RWPE1 (cell line): ENCODE measurements around the gene ELOF1.

Experiments
- CTCF ChIA-PET: fragments of 350-600 bp; sonication (Branson Sonifier 250); formaldehyde crosslinking; extraction: SDS; loops from one replicate; lab custom pipeline; 2021; lab: Yijun Ruan, JAX
- POLR2A ChIA-PET: fragments of 400-600 bp; formaldehyde crosslinking; extraction: SDS; loops from one replicate; lab custom pipeline; 2020; ENCODE audit warnings: antibody characterized with exemption; ENCODE audit not compliant: low non-redundant PET; lab: Yijun Ruan, JAX
- DNase-seq: peaks from one replicate; pipeline ENCODE4 v3.0.0; 2012; ENCODE audit warnings: low spot score
- H3K27ac ChIP-seq: fragments of 450-650 bp; 2 replicates; pipeline ENCODE4 v1.5.1; 2017
- CTCF ChIP-seq: fragments of 450-650 bp; conservative IDR thresholded peaks from 2 replicates; pipeline ENCODE4 v1.5.1; 2017; ENCODE audit warnings: low read depth, mild to moderate bottlenecking

The ELOF1 gene

GRCh38 chr19:11535792-11536595 lies 23.0 kb downstream of the ELOF1 start:
- peak overlapping the region; percentile 45 for H3K27ac ChIP-seq
- CTCF ChIA-PET: interaction anchor here (0.6 to 1.4 kb wide), 11 partner anchors 22 to 1052 kb away, joined by 3 to 6 read pairs (median 3); partner anchors contain the start of gene ELOF1
- peak; percentile 94 for DNase-seq
- peak; percentile 77 for TF ChIP-seq CTCF
- POLR2A ChIA-PET: no interaction called here

- CTCF ChIA-PET: no interaction called here
- no peak for TF ChIP-seq CTCF
- DNase-seq: no peak
- H3K27ac ChIP-seq: peak overlapping the region; percentile 45; the same call in 1 of the 2 replicates
- POLR2A ChIA-PET: no interaction called here
These were observed 24.1 kb downstream of the ELOF1 start for GRCh38 chr19:11534948-11535347.

GRCh38 chr19:11534538-11534937 lies 24.5 kb downstream of the ELOF1 start:
- TF ChIP-seq CTCF: no peak
- ChIA-PET POLR2A (no interaction called here), CTCF (no interaction called here)
- no peak overlapping the region for H3K27ac ChIP-seq
- no peak for DNase-seq

GRCh38 chr19:11530432-11530831 lies 28.6 kb downstream of the ELOF1 start:
- CTCF ChIA-PET: no interaction called here
- peak overlapping the region; percentile 93 for H3K27ac ChIP-seq
- peak; percentile 84 for DNase-seq
- TF ChIP-seq CTCF: peak; percentile 33; the same call in 1 of the 2 replicates
- POLR2A ChIA-PET: interaction anchor here (0.6 kb wide), 1 partner anchor 137 kb away, joined by 3 read pairs; no protein-coding TSS in a partner anchor

- CTCF ChIA-PET: interaction anchor here (0.6 to 0.7 kb wide), 2 partner anchors 142 to 146 kb away, joined by 3 read pairs; no protein-coding TSS in a partner anchor
These were observed 30.3 kb downstream of the ELOF1 start, which contains the start of gene ECSIT for GRCh38 chr19:11528551-11529341. ECSIT (minus strand) TSS chr19:11529134; CDS start chr19:11519170, 9,964 bp downstream.

More at GRCh38 chr19:11528551-11529341, 30.3 kb downstream of the ELOF1 start, which contains the start of gene ECSIT:
- TF ChIP-seq CTCF: no peak
- H3K27ac ChIP-seq: peak within 1 kb of the TSS; percentile 93
- POLR2A ChIA-PET: interaction anchor here (0.5 to 1.1 kb wide), 4 partner anchors 14 to 147 kb away, joined by 3 to 6 read pairs (median 4); partner anchors contain the start of gene ELOF1
- peak; percentile 97 for DNase-seq
